Measurements from ENCODE around the gene GPR37L1.
"Not testable (repeated sequence)": the region's sequence is repeated elsewhere in the genome, so short reads cannot be mapped to it uniquely, and the experiment has no call there.

The GPR37L1 gene

GRCh38 chr1:202168861-202169260 is 46.1 kb downstream of the GPR37L1 start:
- peaks cover 8% of the 10 kb centered on the region for H3K4me1 ChIP-seq (ENCODE audit: control insufficient read depth, insufficient read depth, low read length)
- H3K36me3 ChIP-seq (ENCODE audit: control insufficient read depth, insufficient read depth, low read length): no peaks in the 10 kb centered on the region
- H3K9ac ChIP-seq (ENCODE audit: low read depth, low read length): no peak overlapping the region

GRCh38 chr1:202170726-202171125 is 48.0 kb downstream of the GPR37L1 start:
- H3K9ac ChIP-seq (ENCODE audit: low read depth, low read length): no peak overlapping the region
- H3K9me3 ChIP-seq (ENCODE audit: control insufficient read depth, insufficient read depth, low read length): no peaks in the 10 kb centered on the region
- peaks cover 6% of the 10 kb centered on the region for H3K4me1 ChIP-seq (ENCODE audit: control insufficient read depth, insufficient read depth, low read length)
- H3K27me3 ChIP-seq (ENCODE audit: control insufficient read depth, insufficient read depth, low read length): no peaks in the 10 kb centered on the region
- no peak overlapping the region for H3K4me3 ChIP-seq (ENCODE audit: low read depth, low read length)
- H3K36me3 ChIP-seq (ENCODE audit: control insufficient read depth, insufficient read depth, low read length): no peaks in the 10 kb centered on the region

More at GRCh38 chr1:202168861-202169260, 46.1 kb downstream of the GPR37L1 start:
- no peak overlapping the region for H3K4me3 ChIP-seq (ENCODE audit: low read depth, low read length)
- no peaks in the 10 kb centered on the region for H3K27me3 ChIP-seq (ENCODE audit: control insufficient read depth, insufficient read depth, low read length)
- H3K9me3 ChIP-seq (ENCODE audit: control insufficient read depth, insufficient read depth, low read length): no peaks in the 10 kb centered on the region

- Histone ChIP-seq H3K9ac (ENCODE audit: low read depth, low read length) (no peak overlapping the region), H3K27me3 (ENCODE audit: control insufficient read depth, insufficient read depth, low read length) (no peaks in the 10 kb centered on the region), H3K4me3 (ENCODE audit: low read depth, low read length) (no peak overlapping the region), H3K9me3 (ENCODE audit: control insufficient read depth, insufficient read depth, low read length) (no peaks in the 10 kb centered on the region), H3K4me1 (ENCODE audit: control insufficient read depth, insufficient read depth, low read length) (no peaks in the 10 kb centered on the region), H3K36me3 (ENCODE audit: control insufficient read depth, insufficient read depth, low read length) (no peaks in the 10 kb centered on the region)
Observed at GRCh38 chr1:202171292-202172014, 48.7 kb downstream of the GPR37L1 start.

- H3K9ac ChIP-seq (ENCODE audit: low read depth, low read length): no peak overlapping the region
- no peaks in the 10 kb centered on the region for H3K36me3 ChIP-seq (ENCODE audit: control insufficient read depth, insufficient read depth, low read length)
- no peak overlapping the region for H3K4me3 ChIP-seq (ENCODE audit: low read depth, low read length)
- no peaks in the 10 kb centered on the region for H3K9me3 ChIP-seq (ENCODE audit: control insufficient read depth, insufficient read depth, low read length)
- no peaks in the 10 kb centered on the region for H3K27me3 ChIP-seq (ENCODE audit: control insufficient read depth, insufficient read depth, low read length)
- no peaks in the 10 kb centered on the region for H3K4me1 ChIP-seq (ENCODE audit: control insufficient read depth, insufficient read depth, low read length)
Observed at GRCh38 chr1:202172015-202172355, 49.3 kb downstream of the GPR37L1 start.

GRCh38 chr1:202173993-202174392 is 51.3 kb downstream of the GPR37L1 start:
- no peak overlapping the region for H3K4me3 ChIP-seq (ENCODE audit: low read depth, low read length)
- no peaks in the 10 kb centered on the region for H3K27me3 ChIP-seq (ENCODE audit: control insufficient read depth, insufficient read depth, low read length)
- no peak overlapping the region for H3K9ac ChIP-seq (ENCODE audit: low read depth, low read length)
- H3K36me3 ChIP-seq (ENCODE audit: control insufficient read depth, insufficient read depth, low read length): no peaks in the 10 kb centered on the region
- no peaks in the 10 kb centered on the region for H3K4me1 ChIP-seq (ENCODE audit: control insufficient read depth, insufficient read depth, low read length)
- H3K9me3 ChIP-seq (ENCODE audit: control insufficient read depth, insufficient read depth, low read length): no peaks in the 10 kb centered on the region

GRCh38 chr1:202176949-202177927 is 54.5 kb downstream of the GPR37L1 start:
- Histone ChIP-seq H3K9ac (ENCODE audit: low read depth, low read length) (no peak overlapping the region), H3K27me3 (ENCODE audit: control insufficient read depth, insufficient read depth, low read length) (no peaks in the 10 kb centered on the region), H3K36me3 (ENCODE audit: control insufficient read depth, insufficient read depth, low read length) (no peaks in the 10 kb centered on the region), H3K4me1 (ENCODE audit: control insufficient read depth, insufficient read depth, low read length) (no peaks in the 10 kb centered on the region), H3K4me3 (ENCODE audit: low read depth, low read length) (no peak overlapping the region), H3K9me3 (ENCODE audit: control insufficient read depth, insufficient read depth, low read length) (no peaks in the 10 kb centered on the region)

GRCh38 chr1:202179828-202180750 is 57.4 kb downstream of the GPR37L1 start:
- Histone ChIP-seq H3K36me3 (ENCODE audit: control insufficient read depth, insufficient read depth, low read length) (no peaks in the 10 kb centered on the region), H3K9me3 (ENCODE audit: control insufficient read depth, insufficient read depth, low read length) (no peaks in the 10 kb centered on the region), H3K9ac (ENCODE audit: low read depth, low read length) (no peak overlapping the region), H3K4me1 (ENCODE audit: control insufficient read depth, insufficient read depth, low read length) (peaks cover 5% of the 10 kb centered on the region), H3K4me3 (ENCODE audit: low read depth, low read length) (no peak overlapping the region), H3K27me3 (ENCODE audit: control insufficient read depth, insufficient read depth, low read length) (no peaks in the 10 kb centered on the region)

- H3K36me3 ChIP-seq (ENCODE audit: control insufficient read depth, insufficient read depth, low read length); H3K9me3 ChIP-seq (ENCODE audit: control insufficient read depth, insufficient read depth, low read length); H3K27me3 ChIP-seq (ENCODE audit: control insufficient read depth, insufficient read depth, low read length); H3K4me3 ChIP-seq (ENCODE audit: low read depth, low read length); H3K9ac ChIP-seq (ENCODE audit: low read depth, low read length); H3K4me1 ChIP-seq (ENCODE audit: control insufficient read depth, insufficient read depth, low read length): not testable (repeated sequence)
Observed at GRCh38 chr1:202180751-202181139, 58.0 kb downstream of the GPR37L1 start.

- Histone ChIP-seq H3K27me3 (ENCODE audit: control insufficient read depth, insufficient read depth, low read length) (no peaks in the 10 kb centered on the region), H3K4me1 (ENCODE audit: control insufficient read depth, insufficient read depth, low read length) (peaks cover 6% of the 10 kb centered on the region), H3K9me3 (ENCODE audit: control insufficient read depth, insufficient read depth, low read length) (no peaks in the 10 kb centered on the region), H3K4me3 (ENCODE audit: low read depth, low read length) (no peak overlapping the region), H3K36me3 (ENCODE audit: control insufficient read depth, insufficient read depth, low read length) (no peaks in the 10 kb centered on the region), H3K9ac (ENCODE audit: low read depth, low read length) (no peak overlapping the region)
Observed at GRCh38 chr1:202181586-202181985, 58.9 kb downstream of the GPR37L1 start.

- H3K36me3 ChIP-seq (ENCODE audit: control insufficient read depth, insufficient read depth, low read length): no peaks in the 10 kb centered on the region
- H3K27me3 ChIP-seq (ENCODE audit: control insufficient read depth, insufficient read depth, low read length): no peaks in the 10 kb centered on the region
- H3K4me3 ChIP-seq (ENCODE audit: low read depth, low read length): no peak overlapping the region
- no peak overlapping the region for H3K9ac ChIP-seq (ENCODE audit: low read depth, low read length)
- H3K9me3 ChIP-seq (ENCODE audit: control insufficient read depth, insufficient read depth, low read length): no peaks in the 10 kb centered on the region
- H3K4me1 ChIP-seq (ENCODE audit: control insufficient read depth, insufficient read depth, low read length): peaks cover 6% of the 10 kb centered on the region
Observed at GRCh38 chr1:202182040-202182877, 59.5 kb downstream of the GPR37L1 start.
